GM21447 (cell line): ENCODE data around the gene COL24A1.
"Not testable (repeated sequence)": the region's sequence is repeated elsewhere in the genome, so short reads cannot be mapped to it uniquely, and the experiment has no call there.

Source experiments
- ATAC-seq: cut with Tn5 transposase; IDR thresholded peaks from one replicate; pipeline ENCODE4 v1.9.1; 2021; ENCODE audit not compliant: unreplicated experiment

COL24A1 gene

GRCh38 chr1:86153836-86154235, 2.7 kb downstream of the COL24A1 start:
- no peak for ATAC-seq

GRCh38 chr1:86152887-86153286, 3.7 kb downstream of the COL24A1 start:
- ATAC-seq = no peak

GRCh38 chr1:86151427-86151826, 5.1 kb downstream of the COL24A1 start:
- ATAC-seq = no peak

GRCh38 chr1:86150553-86151055, 6.0 kb downstream of the COL24A1 start:
- ATAC-seq = no peak

GRCh38 chr1:86149591-86149990, 7.0 kb downstream of the COL24A1 start:
- ATAC-seq = no peak

- no peak for ATAC-seq
Measured at GRCh38 chr1:86147755-86148154, 8.8 kb downstream of the COL24A1 start.

- ATAC-seq = no peak
Measured at GRCh38 chr1:86146566-86146965, 10.0 kb downstream of the COL24A1 start.

- ATAC-seq = no peak
Measured at GRCh38 chr1:86140281-86140880, 16.2 kb downstream of the COL24A1 start.

- no peak for ATAC-seq
Measured at GRCh38 chr1:86138746-86139145, 17.8 kb downstream of the COL24A1 start.

GRCh38 chr1:86137436-86137835, 19.1 kb downstream of the COL24A1 start:
- ATAC-seq = no peak

GRCh38 chr1:86119214-86119764, 37.3 kb downstream of the COL24A1 start:
- ATAC-seq = no peak

GRCh38 chr1:86114816-86115400, 41.7 kb downstream of the COL24A1 start:
- no peak for ATAC-seq

- no peak for ATAC-seq
Measured at GRCh38 chr1:86114236-86114635, 42.3 kb downstream of the COL24A1 start.

GRCh38 chr1:86111590-86111989, 45.0 kb downstream of the COL24A1 start:
- not testable (repeated sequence) for ATAC-seq

- ATAC-seq = no peak
Measured at GRCh38 chr1:86110451-86111129, 46.0 kb downstream of the COL24A1 start.

GRCh38 chr1:86105533-86105866, 51.1 kb downstream of the COL24A1 start:
- no peak for ATAC-seq

GRCh38 chr1:86104606-86105532, 51.7 kb downstream of the COL24A1 start:
- no peak for ATAC-seq

GRCh38 chr1:86101616-86102015, 55.0 kb downstream of the COL24A1 start:
- ATAC-seq = no peak

GRCh38 chr1:86100401-86100800, 56.2 kb downstream of the COL24A1 start:
- ATAC-seq = no peak

GRCh38 chr1:86089765-86090164, 66.8 kb downstream of the COL24A1 start:
- no peak for ATAC-seq
